Thoracic aorta (tissue), 2 donors: ENCODE measurements around the gene CACNA2D3. TPM values are rescaled to one million over a fixed set of nuclear protein-coding genes. Genes with fewer than 3 reads are reported as not detected.
"Not testable (repeated sequence)": the region's sequence is repeated elsewhere in the genome, so short reads cannot be mapped to it uniquely, and the experiment has no call there.

ENCODE experiments used
- ATAC-seq: fragments of 150-250 bp; one replicate; pipeline ENCODE4 v1.8.0; 2017; ENCODE audit warnings: low read depth; ENCODE audit not compliant: insufficient number of reproducible peaks, low FRiP score
- DNase-seq: peaks from one replicate; pipeline ENCODE4 v3.0.0-alpha.2; 2020; ENCODE audit warnings: low spot score
- H3K27ac ChIP-seq, 2 donors: fragments of 200-600 bp; sonication (generic); 1 replicate in 1 of 2; 2 replicates in 1 of 2; pipeline ENCODE4 v1.5.1; 2016; ENCODE audit warnings: mild to moderate bottlenecking in 2 of 2, moderate library complexity in 2 of 2
- H3K27me3 ChIP-seq: fragments of 200-600 bp; sonication (generic); replicated peaks from 2 replicates; pipeline ENCODE4 v1.6.0; 2016; ENCODE audit warnings: mild to moderate bottlenecking; ENCODE audit not compliant: insufficient read depth
- H3K36me3 ChIP-seq: fragments of 200-600 bp; sonication (generic); one replicate; pipeline ENCODE4 v1.5.1; 2016
- H3K4me1 ChIP-seq, 2 donors: fragments of 200-600 bp; sonication (generic); 1 replicate in 1 of 2; 2 replicates in 1 of 2; pipeline versions ENCODE4 v1.5.1 to v1.6.0; 2016; ENCODE audit warnings: low read depth in 2 of 2, mild to moderate bottlenecking in 1 of 2; ENCODE audit not compliant: control insufficient read depth in 1 of 2
- H3K4me3 ChIP-seq: fragments of 200-600 bp; sonication (generic); 2 replicates; pipeline ENCODE4 v1.5.1; 2016; ENCODE audit warnings: mild to moderate bottlenecking
- H3K9me3 ChIP-seq: fragments of 200-600 bp; sonication (generic); 2 replicates; pipeline ENCODE4 v1.5.1; 2016
- CTCF ChIP-seq: fragments of 200-600 bp; sonication (generic); IDR thresholded peaks from one replicate; pipeline ENCODE4 v1.5.1; 2019; ENCODE audit warnings: antibody characterized with exemption
- total RNA-seq, 2 donors: library from RNA; depleted of rRNA; stranded (reverse); fragments of >200 nt; gene quantifications; one replicate each; pipeline versions ENCODE4 v1.1.0 to v1.2.3, GENCODE V29; 2016

The CACNA2D3 gene
- total RNA-seq, 2 donors from 2014 or later: 3.2 to 4.0 TPM

GRCh38 chr3:54625805-54626787 lies 503.7 kb downstream of the CACNA2D3 start:
- DNase-seq: no peak
- H3K27me3 ChIP-seq: no peaks in the 10 kb centered on the region
- no peaks in the 10 kb centered on the region for H3K36me3 ChIP-seq
- H3K4me1 ChIP-seq: no peaks in the 10 kb centered on the region
- H3K9me3 ChIP-seq: no peaks in the 10 kb centered on the region
- no peak overlapping the region for H3K4me3 ChIP-seq
- no peak for ATAC-seq
- TF ChIP-seq CTCF: no peak
- H3K27ac ChIP-seq: no peak overlapping the region

GRCh38 chr3:54628888-54629441 lies 506.6 kb downstream of the CACNA2D3 start:
- Histone ChIP-seq H3K27me3 (no peaks in the 10 kb centered on the region), H3K9me3 (no peaks in the 10 kb centered on the region), H3K4me1 (no peaks in the 10 kb centered on the region), H3K4me3 (no peak overlapping the region), H3K36me3 (no peaks in the 10 kb centered on the region), H3K27ac (no peak overlapping the region)
- ATAC-seq (no peak), DNase-seq (no peak)
- no peak for TF ChIP-seq CTCF

DNA sequence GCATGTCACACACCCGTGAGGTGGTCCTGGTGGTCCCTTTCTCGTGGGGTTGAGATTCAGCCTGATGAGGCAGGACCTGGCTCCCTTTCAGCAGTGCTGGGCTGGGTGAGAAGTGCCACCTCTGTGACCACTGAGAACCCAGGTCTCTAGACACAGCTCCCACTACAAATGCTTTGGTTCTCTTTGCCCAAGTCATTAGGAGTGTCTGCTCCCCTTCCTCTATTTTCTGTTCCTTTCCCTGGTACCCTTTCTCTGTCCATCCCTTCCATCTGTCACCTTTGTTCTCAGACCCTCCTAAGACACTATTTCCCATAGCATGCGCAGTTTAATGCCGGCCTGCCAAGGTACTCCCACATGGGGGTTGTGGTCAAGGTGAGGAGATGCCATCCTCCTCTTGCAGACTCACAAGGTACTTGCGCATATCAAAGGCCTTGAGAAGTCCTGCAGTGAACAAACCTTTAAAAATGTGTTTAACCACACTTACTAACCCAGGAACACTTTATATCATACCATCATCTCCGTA lies 507.8 kb downstream of the CACNA2D3 start:
- DNase-seq (no peak), ATAC-seq (no peak)
- Histone ChIP-seq H3K9me3 (no peaks in the 10 kb centered on the region), H3K4me3 (no peak overlapping the region), H3K27ac (no peak overlapping the region), H3K27me3 (no peaks in the 10 kb centered on the region), H3K4me1 (no peaks in the 10 kb centered on the region), H3K36me3 (no peaks in the 10 kb centered on the region)
- TF ChIP-seq CTCF: no peak

DNA sequence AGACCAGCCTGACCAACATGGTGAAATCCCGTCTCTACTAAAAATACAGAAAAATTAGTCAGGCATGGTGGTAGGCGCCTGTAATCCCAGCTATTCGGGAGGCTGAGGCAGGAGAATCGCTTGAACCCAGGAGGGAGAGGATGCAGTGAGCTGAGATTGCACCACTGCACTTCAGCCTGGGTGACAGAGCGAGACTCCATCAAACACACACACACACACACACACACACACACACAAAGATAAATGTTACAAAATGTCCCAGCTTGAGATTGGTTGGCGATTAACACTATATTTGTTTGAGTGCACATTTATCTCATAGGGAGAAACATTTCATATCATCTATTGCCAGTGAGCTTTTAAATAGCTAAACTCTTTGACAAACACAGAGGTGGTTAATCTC lies 508.6 kb downstream of the CACNA2D3 start:
- not testable (repeated sequence) for H3K27me3 ChIP-seq, H3K9me3 ChIP-seq, ATAC-seq, DNase-seq, H3K4me1 ChIP-seq, H3K27ac ChIP-seq, H3K36me3 ChIP-seq, H3K4me3 ChIP-seq

DNA sequence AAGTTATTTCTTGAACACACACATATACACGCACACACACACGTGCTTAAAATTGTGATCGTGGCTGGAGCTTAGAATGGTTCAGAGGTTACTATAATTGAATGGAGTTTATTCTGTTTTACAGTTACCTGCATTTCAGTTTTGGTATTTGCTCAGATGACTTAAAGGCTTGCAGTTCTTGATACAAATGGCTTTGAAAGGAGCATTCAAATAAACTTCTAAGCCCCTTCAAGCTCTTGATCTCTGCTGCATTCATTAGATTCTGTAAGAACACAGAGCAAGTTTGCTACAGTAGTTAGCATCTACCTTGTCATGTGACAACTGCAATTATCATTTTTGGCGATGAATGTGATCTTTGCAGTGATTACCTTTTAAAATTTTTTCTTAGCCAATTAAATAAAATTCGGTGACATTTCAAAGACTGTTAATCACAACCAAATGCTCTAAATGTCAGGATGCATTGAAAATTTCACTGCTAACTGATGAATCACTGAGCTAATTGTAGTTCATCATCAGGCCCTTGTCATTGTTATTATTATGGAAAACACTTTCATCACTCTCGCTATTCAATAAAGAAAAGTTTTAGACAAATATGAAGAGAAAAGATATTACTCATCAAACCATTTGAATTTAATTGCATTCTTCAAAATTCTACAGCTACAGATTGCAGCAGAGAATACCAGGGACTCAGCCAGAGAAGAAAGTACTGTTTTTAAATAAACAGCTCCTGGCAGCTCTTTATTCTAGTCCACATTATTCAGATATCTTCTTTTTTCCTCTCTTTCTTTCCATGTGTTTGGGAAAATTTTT lies 509.4 kb downstream of the CACNA2D3 start:
- Histone ChIP-seq H3K4me3 (no peak overlapping the region), H3K36me3 (no peaks in the 10 kb centered on the region), H3K4me1 (no peaks in the 10 kb centered on the region), H3K27ac (no peak overlapping the region), H3K27me3 (no peaks in the 10 kb centered on the region), H3K9me3 (no peaks in the 10 kb centered on the region)
- DNase-seq (no peak), ATAC-seq (no peak)
- no peak for TF ChIP-seq CTCF
